Parathyroid adenoma (tissue), 2 donors: Measurements from ENCODE around the gene HOATZ.

ENCODE experiments used
- H2AFZ ChIP-seq: fragments of 300-600 bp; sonication (generic); one replicate; pipeline ENCODE4 v1.7.0; 2017; ENCODE audit warnings: antibody characterized with exemption, mild to moderate bottlenecking
- H3K27ac ChIP-seq: fragments of 300-600 bp; sonication (generic); one replicate; pipeline ENCODE4 v1.7.0; 2017
- H3K27me3 ChIP-seq: fragments of 300-600 bp; sonication (generic); one replicate; pipeline ENCODE4 v1.7.0; 2017; ENCODE audit warnings: low read length; ENCODE audit not compliant: control insufficient read depth, insufficient read depth
- H3K36me3 ChIP-seq: fragments of 300-600 bp; sonication (generic); one replicate; pipeline ENCODE4 v1.7.0; 2017; ENCODE audit warnings: low read length; ENCODE audit not compliant: control insufficient read depth, insufficient read depth
- H3K4me1 ChIP-seq: fragments of 300-600 bp; sonication (generic); one replicate; pipeline ENCODE4 v1.7.0; 2017; ENCODE audit warnings: control low read depth
- H3K4me2 ChIP-seq: fragments of 300-600 bp; sonication (generic); one replicate; pipeline ENCODE4 v1.7.0; 2017; ENCODE audit warnings: low read length
- H3K4me3 ChIP-seq: fragments of 300-600 bp; sonication (generic); one replicate; pipeline ENCODE4 v1.7.0; 2017; ENCODE audit warnings: low read depth, low read length
- H3K79me2 ChIP-seq: fragments of 300-600 bp; sonication (generic); one replicate; pipeline ENCODE4 v1.7.0; 2017; ENCODE audit warnings: control low read depth
- H3K9ac ChIP-seq: fragments of 300-600 bp; sonication (generic); one replicate; pipeline ENCODE4 v1.7.0; 2017; ENCODE audit warnings: mild to moderate bottlenecking
- H3K9me3 ChIP-seq: fragments of 300-600 bp; sonication (generic); one replicate; pipeline ENCODE4 v1.7.0; 2017; ENCODE audit warnings: low read length; ENCODE audit not compliant: control insufficient read depth
- CTCF ChIP-seq: fragments of 300-600 bp; sonication (generic); IDR thresholded peaks from one replicate; pipeline ENCODE4 v1.7.0; 2017; ENCODE audit warnings: antibody characterized with exemption, mild to moderate bottlenecking
- donor health status: primary hyperparathyroidism.

Gene HOATZ

GRCh38 chr11:111514216-111515031 lies at the start of gene HOATZ:
TSS of gene HOATZ (plus strand) at chr11:111514778. CDS start at chr11:111514785, 7 bp downstream.
- Histone ChIP-seq H3K79me2 (no peaks in the 10 kb centered on the region), H3K4me1 (no peaks in the 10 kb centered on the region), H3K36me3 (no peaks in the 10 kb centered on the region), H3K4me3 (no peak within 1 kb of the TSS), H3K9ac (no peak within 1 kb of the TSS), H3K4me2 (no peak within 1 kb of the TSS), H3K9me3 (no peaks in the 10 kb centered on the region), H2AFZ (no peak within 1 kb of the TSS), H3K27ac (no peak within 1 kb of the TSS), H3K27me3 (no peaks in the 10 kb centered on the region)
- TF ChIP-seq CTCF: no peak

DNA sequence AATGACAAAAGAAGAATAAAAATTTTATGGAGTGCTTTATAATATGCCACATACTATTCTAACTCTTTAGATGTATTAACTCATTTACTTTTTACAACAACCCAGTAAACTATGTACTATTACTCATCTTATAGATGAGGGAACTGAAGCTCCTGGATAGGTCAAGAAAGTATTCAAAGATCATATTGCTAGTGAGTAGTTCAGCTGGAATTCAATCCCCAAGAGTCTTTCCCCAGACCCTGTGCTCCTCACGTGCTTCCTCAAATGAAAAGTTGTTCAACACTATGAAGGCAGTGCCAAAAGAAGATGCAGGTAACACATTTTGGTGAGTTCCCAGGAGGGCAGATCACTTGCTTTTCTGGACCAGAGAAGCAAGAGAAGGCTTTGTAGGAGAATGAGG lies 49.2 kb upstream of the HOATZ start:
- Histone ChIP-seq H3K79me2 (no peaks in the 10 kb centered on the region), H3K4me3 (no peak overlapping the region), H3K36me3 (no peaks in the 10 kb centered on the region), H3K27ac (no peak overlapping the region), H3K27me3 (no peaks in the 10 kb centered on the region), H2AFZ (no peak overlapping the region), H3K9ac (no peak overlapping the region), H3K4me1 (no peaks in the 10 kb centered on the region), H3K4me2 (no peak overlapping the region), H3K9me3 (no peaks in the 10 kb centered on the region)
- no peak for TF ChIP-seq CTCF

DNA sequence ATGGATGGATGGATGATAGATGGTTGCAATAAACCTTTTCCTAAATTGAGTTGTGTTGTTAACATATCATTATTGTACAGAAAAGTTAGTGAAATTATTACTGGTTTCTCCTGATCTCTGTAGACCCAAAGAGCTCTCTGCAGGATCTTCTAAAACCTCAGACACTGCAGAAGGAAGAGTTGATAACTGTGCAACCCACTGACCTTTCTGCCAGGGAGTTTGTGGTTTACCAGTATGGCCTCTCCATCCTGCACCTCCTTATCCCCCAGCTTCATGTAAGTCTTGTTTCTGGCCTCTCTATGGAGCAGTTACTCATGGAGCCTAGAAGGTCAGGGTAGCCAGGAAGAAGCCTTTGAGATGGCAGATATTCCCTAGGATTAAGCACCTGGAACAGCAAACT lies 48.0 kb upstream of the HOATZ start:
- H3K27ac ChIP-seq: no peak overlapping the region
- no peaks in the 10 kb centered on the region for H3K36me3 ChIP-seq
- no peak overlapping the region for H3K9ac ChIP-seq
- H3K4me3 ChIP-seq: no peak overlapping the region
- H3K79me2 ChIP-seq: no peaks in the 10 kb centered on the region
- H3K27me3 ChIP-seq: no peaks in the 10 kb centered on the region
- no peak overlapping the region for H2AFZ ChIP-seq
- TF ChIP-seq CTCF: no peak
- H3K9me3 ChIP-seq: no peaks in the 10 kb centered on the region
- H3K4me2 ChIP-seq: no peak overlapping the region
- no peaks in the 10 kb centered on the region for H3K4me1 ChIP-seq

- Histone ChIP-seq H3K27me3 (no peaks in the 10 kb centered on the region), H3K4me3 (no peak overlapping the region), H3K4me2 (no peak overlapping the region), H3K36me3 (no peaks in the 10 kb centered on the region), H3K9me3 (no peaks in the 10 kb centered on the region), H3K27ac (no peak overlapping the region), H3K4me1 (no peaks in the 10 kb centered on the region), H3K79me2 (no peaks in the 10 kb centered on the region), H3K9ac (no peak overlapping the region), H2AFZ (no peak overlapping the region)
- no peak for TF ChIP-seq CTCF
These were observed 45.4 kb upstream of the HOATZ start for GRCh38 chr11:111469200-111469599.

DNA sequence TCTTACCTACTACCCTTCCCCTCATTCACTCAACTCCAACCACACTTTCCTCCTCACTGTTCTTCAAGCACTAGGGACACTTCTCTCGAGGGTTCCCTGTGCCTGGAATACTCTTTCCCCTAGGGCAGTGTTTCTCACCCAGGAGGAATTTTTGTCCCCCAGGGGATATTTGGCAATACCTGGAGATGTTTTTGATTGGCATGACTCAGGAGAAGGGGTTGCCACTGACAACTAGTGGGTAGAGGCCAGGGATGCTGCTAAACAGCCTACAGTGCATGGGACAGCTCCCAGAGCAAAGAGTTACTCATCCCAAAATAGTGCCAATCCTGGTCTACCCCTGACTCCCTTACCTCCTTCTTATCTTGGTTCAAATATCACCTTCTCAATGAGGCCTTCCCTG lies 42.4 kb upstream of the HOATZ start:
- no peaks in the 10 kb centered on the region for H3K9me3 ChIP-seq
- TF ChIP-seq CTCF: no peak
- no peaks in the 10 kb centered on the region for H3K4me1 ChIP-seq
- no peaks in the 10 kb centered on the region for H3K36me3 ChIP-seq
- no peaks in the 10 kb centered on the region for H3K79me2 ChIP-seq
- no peak overlapping the region for H3K4me2 ChIP-seq
- no peak overlapping the region for H3K27ac ChIP-seq
- H3K9ac ChIP-seq: no peak overlapping the region
- no peaks in the 10 kb centered on the region for H3K27me3 ChIP-seq
- no peak overlapping the region for H3K4me3 ChIP-seq
- no peak overlapping the region for H2AFZ ChIP-seq
